NCI-H2196 treated with DMSO at 0.1 percent for 48 hours (cell line): ENCODE data around the gene CD2.

Experiments used
- DNase-seq: peaks from one replicate; lab custom pipeline; 2025; ENCODE audit not compliant: unreplicated experiment; lab: John Stamatoyannopoulos, UW

Gene CD2, protein sequence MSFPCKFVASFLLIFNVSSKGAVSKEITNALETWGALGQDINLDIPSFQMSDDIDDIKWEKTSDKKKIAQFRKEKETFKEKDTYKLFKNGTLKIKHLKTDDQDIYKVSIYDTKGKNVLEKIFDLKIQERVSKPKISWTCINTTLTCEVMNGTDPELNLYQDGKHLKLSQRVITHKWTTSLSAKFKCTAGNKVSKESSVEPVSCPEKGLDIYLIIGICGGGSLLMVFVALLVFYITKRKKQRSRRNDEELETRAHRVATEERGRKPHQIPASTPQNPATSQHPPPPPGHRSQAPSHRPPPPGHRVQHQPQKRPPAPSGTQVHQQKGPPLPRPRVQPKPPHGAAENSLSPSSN

GRCh38 chr1:116754198-116754977 lies at the start of gene CD2:
TSS of gene CD2 (plus strand) at chr1:116754430. CDS start at chr1:116754493, 63 bp downstream.
- no peak for DNase-seq

DNA sequence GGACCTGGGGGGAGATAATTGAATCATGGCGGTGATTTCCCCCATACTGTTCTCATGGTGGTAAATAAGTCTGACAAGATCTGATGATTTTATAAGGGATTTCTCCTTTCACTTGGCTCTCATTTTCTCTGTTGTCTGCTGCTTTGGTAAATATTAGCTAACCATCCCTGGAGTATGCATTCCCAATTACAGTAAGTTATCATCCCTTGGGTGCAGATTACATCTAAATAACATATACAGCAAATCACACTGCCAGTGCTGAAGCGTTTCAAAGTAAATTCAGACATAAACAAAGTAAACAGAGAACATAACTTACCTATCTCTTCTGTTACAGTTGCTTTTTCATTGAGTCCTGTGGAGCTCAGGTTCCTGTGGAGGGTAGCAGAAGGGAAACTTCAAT lies 48.1 kb upstream of the CD2 start:
- no peak for DNase-seq

- DNase-seq: no peak
Observed at GRCh38 chr1:116706841-116707240, 47.4 kb upstream of the CD2 start.

DNA sequence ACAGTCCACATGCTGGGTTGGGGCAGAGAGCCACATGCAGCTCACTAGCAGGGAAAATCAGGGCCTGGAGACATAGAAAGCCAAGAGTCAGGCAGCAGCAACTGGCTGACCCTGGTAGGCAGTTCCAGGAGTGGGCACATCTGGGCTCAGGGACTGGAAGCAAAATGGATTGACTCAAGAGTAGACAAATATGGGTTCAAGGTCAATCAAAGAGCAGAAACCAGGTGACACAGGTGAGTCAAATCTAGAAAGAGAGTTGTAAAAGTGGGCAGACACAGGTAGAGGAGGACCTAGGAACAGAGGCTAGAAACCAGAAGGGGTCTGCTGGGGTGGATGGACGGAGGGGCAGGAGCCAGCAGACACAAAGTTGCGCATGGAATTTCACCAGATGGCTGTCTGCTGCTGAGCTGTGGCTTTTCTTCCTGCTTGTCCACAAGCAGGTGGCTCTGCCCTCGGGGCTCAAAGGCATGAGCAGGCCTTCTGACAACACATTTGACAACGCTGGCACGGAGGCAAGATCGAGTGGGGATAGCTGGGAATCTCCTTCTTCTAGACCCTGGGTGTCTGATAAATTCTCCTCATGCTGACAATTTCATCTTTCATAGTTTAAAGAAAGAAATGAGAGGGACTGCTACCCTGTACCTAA lies 45.9 kb upstream of the CD2 start:
- DNase-seq: no peak

GRCh38 chr1:116709666-116710167 lies 44.5 kb upstream of the CD2 start:
- no peak for DNase-seq

DNA sequence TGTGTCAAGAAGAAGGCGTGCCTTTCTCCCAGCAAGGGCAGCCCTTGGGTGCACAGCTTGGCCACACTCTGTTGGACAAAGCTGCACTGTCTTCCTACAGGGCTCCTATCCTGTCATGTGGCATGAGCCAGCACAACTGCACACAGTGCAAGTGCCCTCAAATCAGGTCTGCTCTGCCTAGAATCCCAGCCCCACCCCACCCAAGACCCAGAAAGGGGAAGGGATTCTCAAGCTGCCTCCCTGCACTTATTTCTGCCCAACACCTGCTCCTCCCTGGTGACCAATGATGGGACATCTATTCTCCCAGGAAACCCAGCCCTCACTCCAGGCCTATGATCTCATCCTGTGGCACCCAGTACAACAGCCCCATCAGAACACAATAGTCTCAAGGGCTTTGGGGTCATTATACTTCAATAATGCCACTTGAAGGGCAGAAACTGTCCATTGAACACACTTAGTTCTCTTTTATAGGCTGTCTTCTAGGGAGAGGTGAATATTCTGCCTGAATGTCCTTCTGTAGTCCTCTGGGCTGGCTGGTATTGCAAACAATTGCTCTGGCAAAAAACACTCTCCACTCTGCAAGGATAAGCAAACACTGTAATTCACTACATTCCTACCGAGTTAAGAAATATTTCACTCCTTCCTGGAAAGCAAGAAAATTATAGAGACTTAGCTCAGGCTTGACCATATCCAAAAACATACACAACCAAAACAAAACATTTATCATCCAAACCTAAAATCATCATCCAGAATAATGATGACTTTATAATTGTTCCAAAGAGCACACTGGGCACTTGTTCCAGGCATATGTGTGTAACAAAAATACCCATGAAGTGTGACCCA lies 43.6 kb upstream of the CD2 start:
- DNase-seq: peak; percentile 23

- DNase-seq: no peak
Observed at GRCh38 chr1:116711263-116711840, 42.9 kb upstream of the CD2 start.

- DNase-seq: no peak
Observed at GRCh38 chr1:116712510-116712909, 41.7 kb upstream of the CD2 start.

GRCh38 chr1:116713474-116713873 lies 40.8 kb upstream of the CD2 start:
- no peak for DNase-seq

GRCh38 chr1:116716391-116716790 lies 37.8 kb upstream of the CD2 start:
- DNase-seq: no peak

DNA sequence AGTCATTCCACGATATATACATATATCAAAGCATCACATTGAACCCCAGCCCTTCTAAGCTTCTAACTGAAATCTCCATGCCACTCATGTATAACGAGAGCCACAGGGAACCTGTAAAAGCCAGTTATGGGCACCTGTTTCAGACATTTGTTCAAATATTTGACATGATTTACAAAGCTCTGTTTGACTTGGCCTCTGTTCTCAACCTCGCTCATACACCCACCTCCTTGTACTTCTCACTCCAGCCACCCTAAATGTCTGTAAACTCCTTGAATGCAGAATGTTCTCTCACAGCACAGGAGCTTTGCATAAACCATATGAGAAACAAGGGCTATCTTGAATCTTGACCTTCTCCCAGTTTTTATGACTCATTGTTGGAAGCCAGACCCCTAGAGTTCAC lies 36.9 kb upstream of the CD2 start:
- DNase-seq: no peak

- DNase-seq: no peak
Observed at GRCh38 chr1:116720364-116721038, 33.7 kb upstream of the CD2 start.

- no peak for DNase-seq
Observed at GRCh38 chr1:116721039-116721405, 33.2 kb upstream of the CD2 start.

- DNase-seq: no peak
Observed at GRCh38 chr1:116721451-116722007, 32.7 kb upstream of the CD2 start.

- DNase-seq: no peak
Observed at GRCh38 chr1:116722016-116722838, 32.0 kb upstream of the CD2 start.

GRCh38 chr1:116724765-116725375 lies 29.4 kb upstream of the CD2 start:
- peak; percentile 47 for DNase-seq

GRCh38 chr1:116725798-116726197 lies 28.4 kb upstream of the CD2 start:
- no peak for DNase-seq
